HG03342 (cell line): ENCODE results near the gene ING5.
"Not testable (repeated sequence)": the region's sequence is repeated elsewhere in the genome, so short reads cannot be mapped to it uniquely, and the experiment has no call there.

Experiments
- ATAC-seq: cut with Tn5 transposase; IDR thresholded peaks from one replicate; pipeline ENCODE4 v1.9.1; 2021; ENCODE audit warnings: mild to moderate bottlenecking, moderate library complexity; ENCODE audit not compliant: unreplicated experiment

Gene ING5

DNA sequence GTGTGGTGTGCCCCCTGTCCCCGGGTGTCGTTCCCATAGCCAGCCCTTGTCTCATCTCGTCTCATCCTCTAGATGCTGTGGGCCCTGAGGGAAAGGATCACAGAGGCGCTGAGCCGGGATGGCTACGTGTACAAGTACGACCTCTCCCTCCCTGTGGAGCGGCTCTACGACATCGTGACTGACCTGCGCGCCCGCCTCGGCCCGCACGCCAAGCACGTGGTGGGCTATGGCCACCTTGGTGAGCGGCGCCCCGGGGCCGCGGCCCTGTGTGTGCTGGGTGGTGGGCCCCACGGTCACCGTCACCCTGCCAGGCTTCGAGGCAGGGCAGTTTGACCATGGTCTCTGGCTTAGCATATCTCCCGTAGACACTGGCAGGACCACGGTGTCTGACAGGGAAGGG lies 53.9 kb downstream of the ING5 start:
- ATAC-seq = no peak

DNA sequence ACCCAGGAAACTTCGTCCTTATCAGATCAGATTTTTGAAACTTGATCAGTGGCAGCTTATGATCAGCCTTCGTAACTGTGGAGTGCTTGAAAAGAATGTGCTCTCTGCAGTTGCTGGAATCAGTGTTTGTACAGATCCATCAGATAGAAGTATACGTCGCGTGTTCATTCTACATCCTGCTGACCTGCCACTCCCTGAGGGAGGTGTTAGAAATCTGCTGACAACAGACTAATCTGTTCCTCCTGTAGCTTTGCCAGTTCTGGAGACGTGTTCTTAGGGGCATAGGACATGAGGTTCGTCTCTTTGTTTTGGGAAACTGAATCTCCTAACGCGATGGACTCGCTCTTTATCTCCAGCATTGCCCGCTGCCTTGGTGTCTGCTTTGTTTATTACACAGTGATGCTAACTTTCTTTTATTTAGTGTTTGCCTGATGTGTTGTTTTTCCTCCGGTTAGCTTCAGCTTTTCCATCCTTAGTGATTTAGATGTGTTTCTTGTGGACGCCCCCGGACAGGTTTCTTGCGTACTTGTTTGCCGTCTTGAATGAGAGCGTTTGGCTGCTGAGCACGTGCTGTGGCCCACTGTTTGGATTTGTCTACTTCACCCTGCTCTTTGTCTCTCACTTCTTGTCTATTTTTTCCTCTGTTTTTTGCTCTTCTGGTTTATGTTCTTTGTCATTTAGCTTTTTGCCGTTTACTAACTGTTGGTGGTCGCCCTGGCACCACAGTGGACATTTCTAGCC lies 57.4 kb downstream of the ING5 start:
- no peak for ATAC-seq

DNA sequence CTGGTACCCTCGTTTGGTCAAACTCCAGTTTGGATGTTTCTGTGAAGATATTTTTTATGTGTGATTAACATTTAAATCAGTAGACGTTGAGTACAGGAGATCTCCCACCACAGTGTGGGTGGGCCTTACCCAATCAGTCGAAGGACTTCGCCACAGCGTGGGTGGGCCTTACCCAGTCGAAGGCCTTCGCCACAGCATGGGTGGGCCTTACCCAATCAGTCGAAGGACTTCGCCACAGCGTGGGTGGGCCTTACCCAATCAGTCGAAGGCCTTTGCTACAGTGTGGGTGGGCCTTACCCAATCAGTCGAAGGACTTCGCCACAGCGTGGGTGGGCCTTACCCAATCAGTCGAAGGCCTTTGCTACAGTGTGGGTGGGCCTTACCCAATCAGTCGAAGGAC lies 58.1 kb downstream of the ING5 start:
- ATAC-seq = not testable (repeated sequence)

DNA sequence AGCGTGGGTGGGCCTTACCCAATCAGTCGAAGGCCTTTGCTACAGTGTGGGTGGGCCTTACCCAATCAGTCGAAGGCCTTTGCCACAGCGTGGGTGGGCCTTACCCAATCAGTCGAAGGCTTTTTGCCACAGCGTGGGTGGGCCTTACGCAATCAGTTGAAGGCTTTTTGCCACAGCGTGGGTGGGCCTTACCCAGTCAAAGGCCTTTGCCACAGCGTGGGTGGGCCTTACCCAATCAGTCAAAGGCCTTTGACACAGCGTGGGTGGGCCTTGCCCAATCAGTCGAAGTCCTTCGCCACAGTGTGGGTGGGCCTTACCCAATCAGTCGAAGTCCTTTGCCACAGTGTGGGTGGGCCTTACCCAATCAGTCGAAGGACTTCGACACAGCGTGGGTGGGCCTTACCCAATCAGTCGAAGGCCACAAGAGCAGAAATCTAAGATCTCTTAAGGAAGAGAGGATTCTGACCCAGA lies 58.5 kb downstream of the ING5 start:
- no peak for ATAC-seq

DNA sequence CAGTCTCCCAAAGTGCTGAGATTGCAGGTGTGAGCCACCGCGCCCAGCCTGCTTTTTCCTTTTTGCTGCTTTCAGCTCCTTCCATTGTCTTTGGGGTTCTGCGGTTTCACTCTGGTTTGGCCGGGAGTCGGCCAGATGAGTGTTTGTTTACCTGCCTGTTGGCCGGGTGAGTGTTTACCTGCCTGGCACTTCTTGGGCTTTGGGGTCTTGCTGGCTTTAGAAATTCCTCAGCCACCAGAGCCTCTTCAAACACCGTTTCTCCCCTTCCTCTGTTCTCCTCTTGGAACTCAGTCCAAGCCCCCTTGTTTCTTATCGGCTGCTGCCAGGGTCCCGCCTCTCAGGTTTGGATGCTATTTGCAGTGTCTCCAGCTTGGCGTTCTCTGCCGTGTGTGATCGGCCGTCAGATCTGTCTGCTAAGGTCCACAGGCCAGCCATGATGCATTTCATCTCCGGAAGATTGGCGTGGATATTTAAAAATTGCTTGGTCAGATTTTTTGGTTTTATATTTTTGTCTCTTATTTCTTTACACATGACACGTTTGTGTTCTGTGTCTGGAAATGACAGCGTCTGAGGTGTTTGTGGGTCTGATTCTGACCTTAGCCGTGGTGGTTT lies 60.6 kb downstream of the ING5 start:
- no peak for ATAC-seq

DNA sequence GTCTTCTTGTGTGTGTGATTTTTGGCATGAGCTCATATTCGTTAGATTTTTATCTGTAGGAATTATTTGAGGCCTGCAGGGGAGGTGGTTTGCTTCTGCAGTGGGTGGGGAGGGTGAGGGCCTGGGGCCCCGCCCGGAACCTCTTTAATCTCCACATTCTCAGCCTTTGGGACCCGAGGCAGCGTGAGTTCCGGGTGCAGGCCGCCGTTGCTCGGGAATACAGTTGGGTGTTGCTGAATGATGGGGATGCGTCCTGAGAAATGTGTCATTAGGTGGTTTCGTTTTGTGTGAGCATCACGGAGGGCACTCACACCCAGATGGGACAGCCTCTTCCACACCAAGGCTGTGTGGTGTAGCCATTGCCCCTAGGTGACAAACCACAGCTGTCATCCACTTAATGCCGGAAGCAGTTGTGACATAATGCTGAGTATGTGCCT lies 61.1 kb downstream of the ING5 start:
- ATAC-seq = no peak

DNA sequence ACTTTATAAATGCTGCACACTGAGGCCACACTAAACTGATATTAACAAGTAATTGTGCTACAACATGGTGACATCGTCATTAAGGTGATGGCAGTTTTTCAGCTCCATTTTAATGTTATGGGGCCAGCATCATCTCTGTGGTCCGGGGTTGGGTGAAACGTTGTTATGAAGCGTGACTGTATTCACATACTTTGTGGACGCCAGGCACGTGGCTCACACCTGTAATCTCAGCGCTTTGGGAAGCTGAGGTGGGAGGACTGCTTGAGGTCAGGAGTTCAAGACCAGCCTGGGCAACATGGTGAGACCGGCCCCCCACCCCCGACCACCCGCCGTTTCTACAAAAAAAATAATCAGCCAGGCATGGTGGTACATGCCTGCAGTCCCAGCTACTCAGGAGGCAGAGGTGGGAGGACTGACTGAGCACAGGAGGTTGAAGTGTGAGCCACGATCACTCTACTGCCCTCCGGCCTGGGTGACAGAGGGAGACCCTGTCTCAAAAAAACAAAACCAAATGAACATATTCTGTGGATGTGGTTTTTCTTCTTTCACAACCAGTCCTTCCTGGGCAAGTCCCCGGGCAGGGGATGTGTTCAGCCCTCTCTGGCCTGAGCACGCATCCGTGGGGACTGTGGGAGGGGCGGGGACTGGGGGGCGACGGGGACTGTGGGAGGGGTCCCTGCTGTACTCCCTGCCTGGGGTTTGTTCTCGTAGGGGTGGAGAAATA lies 61.9 kb downstream of the ING5 start:
- ATAC-seq = no peak

DNA sequence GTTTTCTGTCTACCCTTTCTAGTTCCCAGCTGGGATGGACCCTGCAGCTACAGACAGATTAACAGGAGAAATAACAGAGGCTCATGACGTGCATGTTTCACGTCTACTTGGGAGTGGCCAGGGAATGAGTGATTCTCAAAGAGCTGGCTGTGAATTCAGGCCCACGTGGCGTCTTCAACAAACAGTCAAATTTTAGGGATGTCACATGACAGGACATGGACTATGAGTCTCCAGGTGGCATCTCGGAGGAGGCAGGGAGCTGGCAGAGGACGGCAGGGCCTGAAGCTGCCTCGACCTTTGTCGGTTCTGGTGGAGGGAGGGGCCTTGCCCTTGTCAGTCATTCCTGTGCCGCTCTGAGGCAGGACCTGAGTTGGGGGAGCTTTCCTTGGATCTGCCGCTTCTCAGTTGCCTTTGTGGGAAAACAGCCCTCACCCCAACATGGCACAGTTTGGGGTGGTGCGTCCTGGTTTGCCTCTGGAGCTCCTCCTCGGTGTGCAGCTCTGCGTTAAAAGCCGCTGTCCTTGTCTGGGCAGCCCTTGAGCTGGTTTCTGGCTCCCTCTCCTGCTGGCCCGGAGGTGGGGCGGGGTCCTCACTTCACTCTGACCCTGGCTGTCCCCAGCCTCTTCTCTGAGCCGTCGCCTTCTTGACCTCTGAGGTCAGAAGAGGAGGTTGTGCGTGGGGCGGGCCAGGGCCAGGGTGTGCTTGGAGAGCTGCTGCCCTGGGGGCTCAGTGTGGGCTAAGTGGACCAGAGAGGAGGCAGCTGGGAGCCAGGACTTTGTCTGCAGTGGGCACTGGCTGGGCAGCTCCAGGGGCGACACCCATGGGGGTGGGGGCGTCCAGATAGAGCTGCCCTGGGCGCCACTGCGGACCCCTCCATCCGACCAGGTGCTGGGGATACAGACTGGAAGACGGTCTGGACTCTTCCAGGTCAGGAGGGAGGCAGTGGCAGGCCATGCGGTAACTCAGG lies 62.7 kb downstream of the ING5 start:
- ATAC-seq = no peak

DNA sequence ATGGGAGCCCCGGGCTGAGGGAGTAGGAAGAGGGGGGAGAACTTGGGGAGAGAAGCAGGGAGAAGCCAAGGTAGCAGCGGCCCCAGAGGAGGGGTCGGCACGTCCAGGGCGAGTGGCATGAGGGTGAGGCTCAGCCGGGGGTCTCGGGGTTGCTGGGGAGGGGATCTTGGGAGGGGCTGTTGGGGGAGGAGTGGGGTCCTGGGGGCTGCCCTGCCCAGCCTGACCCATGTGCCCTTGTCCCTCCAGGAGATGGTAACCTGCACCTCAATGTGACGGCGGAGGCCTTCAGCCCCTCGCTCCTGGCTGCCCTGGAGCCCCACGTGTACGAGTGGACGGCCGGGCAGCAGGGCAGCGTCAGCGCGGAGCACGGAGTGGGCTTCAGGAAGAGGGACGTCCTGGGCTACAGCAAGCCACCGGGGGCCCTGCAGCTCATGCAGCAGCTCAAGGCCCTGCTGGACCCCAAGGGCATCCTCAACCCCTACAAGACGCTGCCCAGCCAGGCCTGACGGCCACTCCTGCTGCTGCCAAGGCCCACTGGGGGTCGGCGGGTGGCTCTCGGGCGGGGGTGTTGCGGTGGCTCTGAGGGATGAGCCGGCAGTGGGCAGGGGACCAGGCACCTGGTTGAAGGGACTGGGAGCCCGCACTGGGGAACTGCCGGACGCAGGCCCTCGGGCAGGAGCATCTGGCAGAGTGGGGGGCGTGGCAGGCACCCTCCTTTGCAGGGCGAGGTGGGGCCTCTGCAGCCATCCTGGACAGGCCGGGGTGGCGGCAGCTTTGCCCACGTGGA lies 65.8 kb downstream of the ING5 start:
- ATAC-seq = no peak

DNA sequence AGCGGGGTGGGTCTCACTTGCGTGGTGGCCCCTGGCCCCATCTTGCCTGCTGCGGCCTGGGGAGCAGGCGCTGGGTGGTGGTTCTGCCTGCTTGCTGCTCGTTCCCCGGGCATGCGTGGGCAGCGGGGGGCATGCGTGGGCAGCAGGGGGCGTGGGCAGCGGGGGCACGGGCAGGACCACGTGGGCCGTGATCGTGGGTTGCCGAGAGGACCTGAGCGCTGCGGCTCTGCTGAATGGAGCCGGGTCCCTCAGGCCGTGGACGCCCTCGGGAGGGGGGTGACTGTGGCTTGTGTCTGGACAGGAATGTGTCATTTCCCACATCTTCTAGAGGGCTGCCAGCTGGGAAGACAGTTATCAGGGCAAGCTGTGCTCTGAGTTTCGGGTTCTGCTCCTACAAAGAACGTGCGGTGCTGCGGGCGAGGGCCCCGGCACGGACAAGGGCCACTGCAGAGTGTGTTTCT lies 66.4 kb downstream of the ING5 start:
- no peak for ATAC-seq

DNA sequence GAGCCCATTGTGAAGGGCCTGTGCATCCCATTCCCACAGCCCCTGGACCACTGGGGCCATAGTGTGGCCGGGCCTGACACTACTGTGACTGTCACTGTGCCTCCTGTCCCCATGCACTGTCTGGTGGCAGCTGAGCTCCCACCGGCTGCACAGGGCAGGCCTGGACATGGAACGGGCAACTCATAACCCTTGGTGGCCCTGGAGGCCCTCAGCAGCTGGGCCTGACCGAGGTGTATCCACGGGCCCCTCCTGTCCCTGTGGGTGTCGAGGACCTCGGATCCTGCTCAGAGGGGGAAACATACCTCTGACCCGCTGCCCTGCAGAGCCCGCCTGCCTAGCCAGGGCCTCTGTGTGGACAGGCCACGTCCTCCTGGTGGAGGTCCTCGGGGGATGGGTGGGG lies 67.0 kb downstream of the ING5 start:
- ATAC-seq = no peak

DNA sequence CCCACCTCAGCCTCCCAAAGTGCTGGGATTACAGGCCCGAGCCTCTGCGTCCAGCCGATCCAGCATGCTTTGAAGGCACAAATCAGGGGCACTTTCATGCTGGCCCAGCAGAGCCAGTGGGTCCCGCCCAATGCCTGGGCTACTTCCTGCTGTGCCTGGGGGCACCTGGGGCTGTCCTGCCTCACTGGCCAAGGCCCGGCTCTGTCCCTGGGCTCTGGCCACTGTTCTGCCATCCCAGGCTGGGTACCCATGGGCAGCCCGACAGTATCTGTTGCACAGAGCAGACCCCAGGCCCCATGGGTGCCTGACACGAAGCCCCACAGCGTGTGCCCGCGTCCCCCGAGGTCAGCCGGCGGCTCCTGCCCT lies 68.0 kb downstream of the ING5 start:
- no peak for ATAC-seq

DNA sequence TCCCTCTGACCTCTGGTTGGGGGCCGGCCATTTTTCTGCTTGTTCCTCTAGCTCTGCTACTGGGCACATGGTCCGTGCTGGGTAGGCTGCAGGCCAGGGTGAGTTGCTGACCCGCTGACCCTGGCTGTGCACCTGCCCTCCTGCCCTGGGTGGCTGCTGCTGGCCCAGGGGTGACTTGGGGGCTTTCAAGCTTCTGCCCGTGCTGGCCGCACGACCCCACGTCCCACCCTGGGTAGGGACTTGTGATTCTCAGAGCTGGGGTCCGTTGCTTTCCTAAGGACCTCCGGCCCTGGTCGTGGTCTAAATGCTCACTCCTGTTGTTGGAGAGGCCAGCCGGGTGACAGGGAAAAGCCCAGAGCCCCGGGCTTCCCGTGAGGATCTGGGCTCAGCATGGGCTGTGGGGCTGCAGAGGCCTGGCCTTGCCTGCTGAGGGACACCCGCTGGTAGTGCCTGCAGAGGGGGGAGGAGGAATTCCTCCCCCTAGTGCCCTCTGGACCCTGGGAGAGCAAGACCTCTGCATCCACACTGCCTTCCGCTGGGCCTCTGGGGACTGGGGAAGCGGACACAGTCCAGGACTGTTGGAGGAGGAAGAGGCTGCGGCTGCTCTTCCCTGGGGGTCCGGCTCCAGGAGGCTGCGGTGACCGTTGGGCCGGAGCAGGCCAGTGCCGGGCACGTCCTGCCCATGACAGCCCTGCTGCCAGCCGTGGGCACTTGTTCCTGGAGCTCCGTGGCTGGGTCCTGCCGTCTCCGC lies 68.5 kb downstream of the ING5 start:
- ATAC-seq = no peak

DNA sequence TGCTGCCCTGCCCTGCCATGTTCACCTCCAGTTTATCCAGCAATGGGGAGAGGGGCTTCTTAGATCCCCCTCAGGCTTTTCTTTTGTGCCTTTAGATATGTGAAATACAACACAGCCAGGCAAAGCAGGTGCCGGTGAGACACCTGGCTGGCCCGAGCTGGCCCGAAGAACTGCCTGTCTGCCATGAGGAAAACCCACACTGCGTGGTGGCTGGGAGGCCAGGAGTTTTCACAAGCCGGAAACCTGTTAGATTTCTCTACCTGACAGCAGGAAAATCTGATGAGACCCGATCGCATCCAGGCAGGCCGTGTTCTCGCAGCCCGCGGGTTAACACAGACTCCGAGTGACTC lies 69.1 kb downstream of the ING5 start:
- no peak for ATAC-seq

DNA sequence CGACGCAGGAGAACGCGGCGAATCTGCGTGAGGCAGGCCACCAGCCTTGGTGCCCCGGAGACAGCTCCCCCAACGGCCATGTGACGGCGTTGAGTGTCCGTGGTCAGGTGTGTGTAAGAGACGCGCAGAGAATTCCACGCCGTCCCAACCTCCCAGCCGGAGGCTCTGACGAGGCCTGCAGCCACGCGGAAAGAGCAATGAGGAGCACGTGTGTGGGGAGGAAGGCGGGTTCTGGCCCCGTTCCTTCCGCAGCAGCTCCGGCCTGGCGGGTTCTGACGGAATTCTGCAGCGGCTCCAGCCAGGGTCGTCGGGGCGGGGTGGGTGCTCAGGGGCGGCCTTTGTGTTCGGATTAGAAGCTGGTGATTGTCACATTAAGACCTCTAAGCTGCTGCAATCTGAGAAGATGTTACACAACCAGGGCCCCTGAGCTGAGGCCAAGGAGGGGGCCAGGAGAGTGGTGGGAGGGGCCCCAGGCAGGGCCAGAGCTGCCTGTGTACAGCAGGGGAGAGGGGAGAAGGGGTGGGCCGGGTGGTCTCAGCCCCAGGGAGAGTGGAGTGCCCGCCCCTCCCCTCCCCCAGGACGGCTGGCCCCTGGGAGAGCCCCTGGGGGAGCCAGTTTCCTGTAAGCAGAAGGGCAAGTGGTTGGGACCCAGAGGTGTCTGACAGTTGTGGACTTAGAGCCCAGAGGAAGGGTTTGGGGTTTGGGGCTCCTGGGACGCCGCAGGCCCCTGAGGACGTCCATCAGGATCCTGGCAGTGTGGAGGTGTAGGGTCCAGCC lies 69.6 kb downstream of the ING5 start:
- ATAC-seq = no peak

DNA sequence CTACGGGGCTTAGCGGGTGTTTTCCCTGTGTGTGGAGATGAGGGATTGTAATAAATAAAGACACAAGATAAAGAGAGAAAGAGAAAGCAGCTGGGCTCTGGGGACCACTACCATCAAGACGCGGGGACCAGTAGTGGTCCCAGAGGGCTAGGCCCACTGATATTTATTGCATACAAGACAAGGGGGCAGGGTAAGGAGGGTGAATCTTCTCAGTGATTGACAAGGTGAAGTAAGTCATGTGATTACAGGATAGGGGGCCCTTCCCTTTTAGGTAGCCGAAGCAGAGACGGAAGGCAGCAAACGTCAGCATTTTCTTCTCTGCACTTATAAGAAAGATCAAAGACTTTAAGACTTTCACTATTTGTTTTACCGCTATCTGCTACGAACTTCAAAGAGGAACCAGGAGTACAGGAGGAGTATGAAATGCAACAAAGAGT lies 70.2 kb downstream of the ING5 start:
- ATAC-seq = no peak

DNA sequence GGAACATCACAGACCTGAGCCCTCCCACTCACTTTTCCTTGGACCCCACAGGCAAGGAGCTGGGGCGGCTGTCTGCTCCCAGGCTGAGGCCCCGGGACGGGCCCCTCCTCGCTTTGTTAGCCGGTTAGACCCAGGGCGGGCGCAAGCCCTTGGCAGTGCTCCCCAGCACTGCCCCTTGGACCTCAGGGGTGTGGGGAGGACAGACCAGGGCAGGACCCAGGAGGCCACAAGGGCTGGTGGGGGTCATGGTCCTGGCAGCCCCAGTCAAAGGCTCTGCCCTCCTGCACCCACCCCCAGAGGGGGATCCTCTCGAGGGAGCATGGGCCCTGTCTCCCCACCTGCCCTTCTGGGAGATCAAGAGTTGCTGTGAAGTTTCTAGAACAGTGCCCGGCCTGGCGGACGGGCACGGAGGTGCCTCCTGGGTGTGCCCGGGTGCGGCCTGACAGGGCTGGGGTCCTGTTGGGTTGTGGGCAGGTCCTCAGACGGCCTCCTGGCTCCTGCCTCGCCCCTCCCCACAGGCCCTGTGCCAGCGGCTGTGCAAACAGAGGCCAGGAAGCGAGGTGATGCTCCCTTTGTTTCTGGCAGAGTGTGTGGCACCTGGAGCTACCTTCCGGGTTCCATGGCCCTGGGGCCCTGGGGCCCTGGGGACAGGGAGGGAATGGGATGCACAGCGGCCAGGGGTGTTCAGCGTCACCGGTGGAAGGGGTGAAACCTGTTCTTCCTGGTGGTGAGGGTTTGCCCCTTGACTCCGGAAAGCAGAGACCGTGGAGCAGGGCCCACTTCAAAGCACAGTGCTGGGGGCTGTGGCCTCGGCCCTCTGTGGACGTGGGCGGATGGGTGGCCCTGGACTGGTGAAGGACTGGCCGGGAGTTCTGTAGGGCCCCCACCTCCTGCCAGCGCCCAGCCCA lies 71.9 kb downstream of the ING5 start:
- ATAC-seq = no peak
